GM23338 (cell line): ENCODE measurements around the gene DYNLT2B. TPM values are rescaled to one million over a fixed set of nuclear protein-coding genes. Genes with fewer than 3 reads are reported as not detected.

Experiments
- ATAC-seq: fragments of 200-7000 bp; cut with Tn5 transposase; 3 replicates; pipeline ENCODE4 v1.9.1; 2020
- DNase-seq: peaks from one replicate; pipeline ENCODE4 v3.0.0-alpha.2; 2015; ENCODE audit warnings: low spot score
- H2AFZ ChIP-seq: fragments of 200-600 bp; sonication (generic); 2 replicates; pipeline ENCODE4 v1.8.0; 2016; ENCODE audit warnings: antibody characterized with exemption, mild to moderate bottlenecking, moderate library complexity
- H3F3A ChIP-seq: fragments of 200-600 bp; sonication (generic); replicated peaks from 2 replicates; pipeline ENCODE4 v1.8.0; 2017; ENCODE audit warnings: antibody characterized with exemption, mixed run types, low read depth
- H3K27ac ChIP-seq: fragments of 200-600 bp; sonication (generic); 2 replicates; pipeline ENCODE4 v1.6.1; 2016; ENCODE audit warnings: low read depth
- H3K27me3 ChIP-seq: fragments of 200-600 bp; sonication (generic); 2 replicates; pipeline ENCODE4 v1.8.0; 2016; ENCODE audit warnings: mild to moderate bottlenecking, mixed run types, moderate library complexity; ENCODE audit not compliant: insufficient read depth
- H3K36me3 ChIP-seq: fragments of 200-600 bp; sonication (generic); 2 replicates; pipeline ENCODE4 v1.8.0; 2016; ENCODE audit warnings: mild to moderate bottlenecking; ENCODE audit not compliant: insufficient read depth
- H3K4me1 ChIP-seq: fragments of 200-600 bp; sonication (generic); 2 replicates; pipeline ENCODE4 v1.8.0; 2016; ENCODE audit warnings: mild to moderate bottlenecking, moderate library complexity; ENCODE audit not compliant: insufficient read depth
- H3K4me2 ChIP-seq: fragments of 200-600 bp; sonication (generic); 2 replicates; pipeline ENCODE4 v1.7.1; 2017; ENCODE audit warnings: mixed run types
- H3K4me3 ChIP-seq: fragments of 200-600 bp; sonication (generic); 2 replicates; pipeline ENCODE4 v1.6.1; 2016; ENCODE audit warnings: mixed run types
- H3K79me2 ChIP-seq: fragments of 200-600 bp; sonication (generic); replicated peaks from 2 replicates; pipeline ENCODE4 v1.8.0; 2017; ENCODE audit warnings: mild to moderate bottlenecking; ENCODE audit not compliant: insufficient read depth
- H3K9me2 ChIP-seq: fragments of 200-600 bp; sonication (generic); 2 replicates; pipeline ENCODE4 v1.8.0; 2017; ENCODE audit not compliant: insufficient read depth
- H4K20me1 ChIP-seq: fragments of 200-600 bp; sonication (generic); replicated peaks from 2 replicates; pipeline ENCODE4 v1.8.0; 2017; ENCODE audit warnings: mild to moderate bottlenecking; ENCODE audit not compliant: insufficient read depth
- H3K27ac Mint-ChIP-seq: 2 replicates; pipeline ENCODE4 v1.8.0; 2020; ENCODE audit warnings: inconsistent platforms, mild to moderate bottlenecking, moderate library complexity, mixed read lengths
- H3K27me3 Mint-ChIP-seq: 3 replicates; pipeline ENCODE4 v1.8.0; 2022; ENCODE audit warnings: low read depth, mild to moderate bottlenecking, moderate library complexity, mixed read lengths, inconsistent platforms; ENCODE audit not compliant: insufficient read depth, poor library complexity
- H3K36me3 Mint-ChIP-seq: 3 replicates; pipeline ENCODE4 v1.8.0; 2021; ENCODE audit warnings: low read depth, mild to moderate bottlenecking, inconsistent platforms, moderate library complexity, mixed read lengths
- H3K4me1 Mint-ChIP-seq: 3 replicates; pipeline ENCODE4 v1.8.0; 2020; ENCODE audit warnings: mild to moderate bottlenecking, inconsistent platforms, mixed read lengths
- H3K4me3 Mint-ChIP-seq: 3 replicates; pipeline ENCODE4 v1.8.0; 2021; ENCODE audit warnings: moderate library complexity, mild to moderate bottlenecking, inconsistent platforms, mixed read lengths
- H3K9me3 Mint-ChIP-seq: 3 replicates; pipeline ENCODE4 v1.8.0; 2020; ENCODE audit warnings: moderate library complexity, mild to moderate bottlenecking, inconsistent platforms, mixed read lengths
- CREB1 ChIP-seq: fragments of 250-450 bp; sonication (Bioruptor Pico); IDR thresholded peaks from 2 replicates; pipeline ENCODE4 v1.5.0; 2020; ENCODE audit warnings: low read depth, mild to moderate bottlenecking, moderate library complexity
- EZH2 ChIP-seq: fragments of 200-600 bp; sonication (generic); IDR thresholded peaks from one replicate; pipeline ENCODE4 v1.8.0; 2017; ENCODE audit warnings: antibody characterized with exemption, mild to moderate bottlenecking, low read depth; ENCODE audit not compliant: unreplicated experiment
- EZH2phosphoT487 ChIP-seq: fragments of 200-600 bp; sonication (generic); IDR thresholded peaks from one replicate; pipeline ENCODE4 v1.8.1; 2018; ENCODE audit warnings: antibody characterized with exemption; ENCODE audit not compliant: unreplicated experiment
- JUNB ChIP-seq: IDR thresholded peaks from one replicate; pipeline ENCODE4 v1.6.1; 2016; ENCODE audit warnings: antibody characterized with exemption; ENCODE audit not compliant: unreplicated experiment
- NANOG ChIP-seq: IDR thresholded peaks from 2 replicates; pipeline ENCODE4 v1.6.1; 2016; ENCODE audit warnings: antibody characterized with exemption, borderline replicate concordance
- POLR2AphosphoS5 ChIP-seq: IDR thresholded peaks from 2 replicates; pipeline ENCODE4 v1.6.1; 2016; ENCODE audit warnings: antibody characterized with exemption, low read depth
- STAT1 ChIP-seq: IDR thresholded peaks from one replicate; pipeline ENCODE4 v1.6.1; 2016; ENCODE audit warnings: antibody characterized with exemption; ENCODE audit not compliant: unreplicated experiment
- ZNF114 ChIP-seq: fragments of 250-450 bp; sonication (Bioruptor Pico); IDR thresholded peaks from 2 replicates; pipeline ENCODE4 v1.5.0; 2020; ENCODE audit warnings: mild to moderate bottlenecking, moderate library complexity
- ZNF331 ChIP-seq: fragments of 250-450 bp; sonication (Bioruptor Pico); IDR thresholded peaks from 2 replicates; pipeline ENCODE4 v1.5.0; 2020; ENCODE audit warnings: low read depth, mild to moderate bottlenecking, moderate library complexity
- polyA plus RNA-seq: library from polyadenylated mRNA; unstranded; fragments of >200 nt; fragmentation: Nextera tagmentation; extraction: Ambion mirVana; gene quantifications from 2 replicates; pipeline ENCODE4 v1.2.1, GENCODE V29; 2016
- total RNA-seq: library from RNA; depleted of rRNA; stranded (reverse); fragments of >200 nt; shearing (Covaris generic); gene quantifications from 2 replicates; pipeline ENCODE4 v1.2.3, GENCODE V29; 2014
- TF ChIP-seq, protein P1 (sequence below): fragments of 250-450 bp; sonication (Bioruptor Pico); IDR thresholded peaks from 2 replicates; pipeline ENCODE4 v1.5.0; 2020; ENCODE audit warnings: mild to moderate bottlenecking, moderate library complexity
- TF ChIP-seq, protein P2 (sequence below): IDR thresholded peaks from 2 replicates; pipeline ENCODE4 v1.6.1; 2016; ENCODE audit warnings: antibody characterized with exemption
- TF ChIP-seq, protein P3 (sequence below), 2 experiments: fragments of 200-600 bp in 1 of 2; sonication (generic) in 1 of 2; conservative IDR thresholded peaks; 2 replicates each; pipeline versions ENCODE4 v1.5.1 to v1.6.1; 2016 to 2017; ENCODE audit warnings: antibody characterized with exemption in 2 of 2, low read depth in 2 of 2, mild to moderate bottlenecking in 2 of 2, moderate library complexity in 1 of 2
- TF ChIP-seq, protein P4 (sequence below): IDR thresholded peaks from one replicate; pipeline ENCODE4 v1.6.1; 2018; ENCODE audit warnings: antibody characterized with exemption; ENCODE audit not compliant: unreplicated experiment

DYNLT2B gene
- total and polyA plus RNA-seq, 2 experiments from 2014 or later: 11.3 to 42.7 TPM

DNA sequence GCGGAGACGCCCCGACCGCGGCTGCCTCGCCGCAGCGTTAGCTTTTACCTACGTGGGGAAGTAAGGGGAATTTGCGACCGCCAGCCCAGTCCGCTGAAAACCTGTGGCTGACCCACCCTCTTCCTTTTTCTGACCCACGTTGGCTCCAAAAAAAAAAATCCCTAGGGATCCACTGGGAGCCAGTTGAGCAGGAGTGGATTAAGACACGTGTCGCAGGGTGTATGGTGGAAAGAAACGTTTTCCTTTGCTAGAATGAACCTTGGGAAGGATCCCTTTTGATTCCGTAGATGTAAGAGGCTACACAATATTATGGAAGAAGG is 29.9 kb downstream of the DYNLT2B start:
- Mint-ChIP-seq H3K9me3 (no peaks in the 10 kb centered on the region), H3K4me1 (peaks cover 24% of the 10 kb centered on the region), H3K4me3 (peak overlapping the region; percentile 100), H3K27ac (peak overlapping the region; percentile 96), H3K36me3 (no peaks in the 10 kb centered on the region), H3K27me3 (peaks cover 10% of the 10 kb centered on the region)
- Histone ChIP-seq H3K9me2 (no peaks in the 10 kb centered on the region), H2AFZ (peak overlapping the region; percentile 84), H3K27me3 (no peaks in the 10 kb centered on the region), H3K4me3 (peak overlapping the region; percentile 92), H3K36me3 (no peaks in the 10 kb centered on the region), H3K79me2 (peaks cover 39% of the 10 kb centered on the region), H3F3A (peaks cover 4% of the 10 kb centered on the region; the same call in 1 of the 2 replicates), H3K27ac (peak overlapping the region; percentile 89), H3K4me2 (peak overlapping the region; percentile 92), H3K4me1 (peaks cover 10% of the 10 kb centered on the region), H4K20me1 (no peaks in the 10 kb centered on the region)
- DNase-seq (no peak), ATAC-seq (no peak)
- no peak for TF ChIP-seq POLR2AphosphoS5
- TF ChIP-seq NANOG: no peak
- TF ChIP-seq EZH2: no peak
- TF ChIP-seq JUNB: no peak
- TF ChIP-seq ZNF114 (CRISPR knock-in tag): no peak
- no peak for TF ChIP-seq ZNF331
- no peak for TF ChIP-seq CREB1 (CRISPR knock-in tag)
- TF ChIP-seq, protein P1, sequence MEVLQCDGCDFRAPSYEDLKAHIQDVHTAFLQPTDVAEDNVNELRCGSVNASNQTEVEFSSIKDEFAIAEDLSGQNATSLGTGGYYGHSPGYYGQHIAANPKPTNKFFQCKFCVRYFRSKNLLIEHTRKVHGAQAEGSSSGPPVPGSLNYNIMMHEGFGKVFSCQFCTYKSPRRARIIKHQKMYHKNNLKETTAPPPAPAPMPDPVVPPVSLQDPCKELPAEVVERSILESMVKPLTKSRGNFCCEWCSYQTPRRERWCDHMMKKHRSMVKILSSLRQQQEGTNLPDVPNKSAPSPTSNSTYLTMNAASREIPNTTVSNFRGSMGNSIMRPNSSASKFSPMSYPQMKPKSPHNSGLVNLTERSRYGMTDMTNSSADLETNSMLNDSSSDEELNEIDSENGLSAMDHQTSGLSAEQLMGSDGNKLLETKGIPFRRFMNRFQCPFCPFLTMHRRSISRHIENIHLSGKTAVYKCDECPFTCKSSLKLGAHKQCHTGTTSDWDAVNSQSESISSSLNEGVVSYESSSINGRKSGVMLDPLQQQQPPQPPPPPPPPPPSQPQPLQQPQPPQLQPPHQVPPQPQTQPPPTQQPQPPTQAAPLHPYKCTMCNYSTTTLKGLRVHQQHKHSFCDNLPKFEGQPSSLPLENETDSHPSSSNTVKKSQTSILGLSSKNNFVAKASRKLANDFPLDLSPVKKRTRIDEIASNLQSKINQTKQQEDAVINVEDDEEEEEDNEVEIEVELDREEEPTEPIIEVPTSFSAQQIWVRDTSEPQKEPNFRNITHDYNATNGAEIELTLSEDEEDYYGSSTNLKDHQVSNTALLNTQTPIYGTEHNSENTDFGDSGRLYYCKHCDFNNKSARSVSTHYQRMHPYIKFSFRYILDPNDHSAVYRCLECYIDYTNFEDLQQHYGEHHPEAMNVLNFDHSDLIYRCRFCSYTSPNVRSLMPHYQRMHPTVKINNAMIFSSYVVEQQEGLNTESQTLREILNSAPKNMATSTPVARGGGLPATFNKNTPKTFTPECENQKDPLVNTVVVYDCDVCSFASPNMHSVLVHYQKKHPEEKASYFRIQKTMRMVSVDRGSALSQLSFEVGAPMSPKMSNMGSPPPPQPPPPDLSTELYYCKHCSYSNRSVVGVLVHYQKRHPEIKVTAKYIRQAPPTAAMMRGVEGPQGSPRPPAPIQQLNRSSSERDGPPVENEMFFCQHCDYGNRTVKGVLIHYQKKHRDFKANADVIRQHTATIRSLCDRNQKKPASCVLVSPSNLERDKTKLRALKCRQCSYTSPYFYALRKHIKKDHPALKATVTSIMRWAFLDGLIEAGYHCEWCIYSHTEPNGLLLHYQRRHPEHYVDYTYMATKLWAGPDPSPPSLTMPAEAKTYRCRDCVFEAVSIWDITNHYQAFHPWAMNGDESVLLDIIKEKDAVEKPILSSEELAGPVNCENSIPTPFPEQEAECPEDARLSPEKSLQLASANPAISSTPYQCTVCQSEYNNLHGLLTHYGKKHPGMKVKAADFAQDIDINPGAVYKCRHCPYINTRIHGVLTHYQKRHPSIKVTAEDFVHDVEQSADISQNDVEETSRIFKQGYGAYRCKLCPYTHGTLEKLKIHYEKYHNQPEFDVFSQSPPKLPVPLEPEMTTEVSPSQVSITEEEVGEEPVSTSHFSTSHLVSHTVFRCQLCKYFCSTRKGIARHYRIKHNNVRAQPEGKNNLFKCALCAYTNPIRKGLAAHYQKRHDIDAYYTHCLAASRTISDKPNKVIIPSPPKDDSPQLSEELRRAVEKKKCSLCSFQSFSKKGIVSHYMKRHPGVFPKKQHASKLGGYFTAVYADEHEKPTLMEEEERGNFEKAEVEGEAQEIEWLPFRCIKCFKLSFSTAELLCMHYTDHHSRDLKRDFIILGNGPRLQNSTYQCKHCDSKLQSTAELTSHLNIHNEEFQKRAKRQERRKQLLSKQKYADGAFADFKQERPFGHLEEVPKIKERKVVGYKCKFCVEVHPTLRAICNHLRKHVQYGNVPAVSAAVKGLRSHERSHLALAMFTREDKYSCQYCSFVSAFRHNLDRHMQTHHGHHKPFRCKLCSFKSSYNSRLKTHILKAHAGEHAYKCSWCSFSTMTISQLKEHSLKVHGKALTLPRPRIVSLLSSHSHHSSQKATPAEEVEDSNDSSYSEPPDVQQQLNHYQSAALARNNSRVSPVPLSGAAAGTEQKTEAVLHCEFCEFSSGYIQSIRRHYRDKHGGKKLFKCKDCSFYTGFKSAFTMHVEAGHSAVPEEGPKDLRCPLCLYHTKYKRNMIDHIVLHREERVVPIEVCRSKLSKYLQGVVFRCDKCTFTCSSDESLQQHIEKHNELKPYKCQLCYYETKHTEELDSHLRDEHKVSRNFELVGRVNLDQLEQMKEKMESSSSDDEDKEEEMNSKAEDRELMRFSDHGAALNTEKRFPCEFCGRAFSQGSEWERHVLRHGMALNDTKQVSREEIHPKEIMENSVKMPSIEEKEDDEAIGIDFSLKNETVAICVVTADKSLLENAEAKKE (CRISPR knock-in tag): no peak
- TF ChIP-seq, protein P2, sequence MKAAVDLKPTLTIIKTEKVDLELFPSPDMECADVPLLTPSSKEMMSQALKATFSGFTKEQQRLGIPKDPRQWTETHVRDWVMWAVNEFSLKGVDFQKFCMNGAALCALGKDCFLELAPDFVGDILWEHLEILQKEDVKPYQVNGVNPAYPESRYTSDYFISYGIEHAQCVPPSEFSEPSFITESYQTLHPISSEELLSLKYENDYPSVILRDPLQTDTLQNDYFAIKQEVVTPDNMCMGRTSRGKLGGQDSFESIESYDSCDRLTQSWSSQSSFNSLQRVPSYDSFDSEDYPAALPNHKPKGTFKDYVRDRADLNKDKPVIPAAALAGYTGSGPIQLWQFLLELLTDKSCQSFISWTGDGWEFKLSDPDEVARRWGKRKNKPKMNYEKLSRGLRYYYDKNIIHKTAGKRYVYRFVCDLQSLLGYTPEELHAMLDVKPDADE: no peak
- TF ChIP-seq STAT1: no peak
- TF ChIP-seq, protein P3, sequence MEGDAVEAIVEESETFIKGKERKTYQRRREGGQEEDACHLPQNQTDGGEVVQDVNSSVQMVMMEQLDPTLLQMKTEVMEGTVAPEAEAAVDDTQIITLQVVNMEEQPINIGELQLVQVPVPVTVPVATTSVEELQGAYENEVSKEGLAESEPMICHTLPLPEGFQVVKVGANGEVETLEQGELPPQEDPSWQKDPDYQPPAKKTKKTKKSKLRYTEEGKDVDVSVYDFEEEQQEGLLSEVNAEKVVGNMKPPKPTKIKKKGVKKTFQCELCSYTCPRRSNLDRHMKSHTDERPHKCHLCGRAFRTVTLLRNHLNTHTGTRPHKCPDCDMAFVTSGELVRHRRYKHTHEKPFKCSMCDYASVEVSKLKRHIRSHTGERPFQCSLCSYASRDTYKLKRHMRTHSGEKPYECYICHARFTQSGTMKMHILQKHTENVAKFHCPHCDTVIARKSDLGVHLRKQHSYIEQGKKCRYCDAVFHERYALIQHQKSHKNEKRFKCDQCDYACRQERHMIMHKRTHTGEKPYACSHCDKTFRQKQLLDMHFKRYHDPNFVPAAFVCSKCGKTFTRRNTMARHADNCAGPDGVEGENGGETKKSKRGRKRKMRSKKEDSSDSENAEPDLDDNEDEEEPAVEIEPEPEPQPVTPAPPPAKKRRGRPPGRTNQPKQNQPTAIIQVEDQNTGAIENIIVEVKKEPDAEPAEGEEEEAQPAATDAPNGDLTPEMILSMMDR (conservative IDR thresholded peaks at IDR 0.05; ENCODE audit: low read depth in 2 of 2): no peak
- TF ChIP-seq EZH2phosphoT487: no peak
- TF ChIP-seq, protein P4, sequence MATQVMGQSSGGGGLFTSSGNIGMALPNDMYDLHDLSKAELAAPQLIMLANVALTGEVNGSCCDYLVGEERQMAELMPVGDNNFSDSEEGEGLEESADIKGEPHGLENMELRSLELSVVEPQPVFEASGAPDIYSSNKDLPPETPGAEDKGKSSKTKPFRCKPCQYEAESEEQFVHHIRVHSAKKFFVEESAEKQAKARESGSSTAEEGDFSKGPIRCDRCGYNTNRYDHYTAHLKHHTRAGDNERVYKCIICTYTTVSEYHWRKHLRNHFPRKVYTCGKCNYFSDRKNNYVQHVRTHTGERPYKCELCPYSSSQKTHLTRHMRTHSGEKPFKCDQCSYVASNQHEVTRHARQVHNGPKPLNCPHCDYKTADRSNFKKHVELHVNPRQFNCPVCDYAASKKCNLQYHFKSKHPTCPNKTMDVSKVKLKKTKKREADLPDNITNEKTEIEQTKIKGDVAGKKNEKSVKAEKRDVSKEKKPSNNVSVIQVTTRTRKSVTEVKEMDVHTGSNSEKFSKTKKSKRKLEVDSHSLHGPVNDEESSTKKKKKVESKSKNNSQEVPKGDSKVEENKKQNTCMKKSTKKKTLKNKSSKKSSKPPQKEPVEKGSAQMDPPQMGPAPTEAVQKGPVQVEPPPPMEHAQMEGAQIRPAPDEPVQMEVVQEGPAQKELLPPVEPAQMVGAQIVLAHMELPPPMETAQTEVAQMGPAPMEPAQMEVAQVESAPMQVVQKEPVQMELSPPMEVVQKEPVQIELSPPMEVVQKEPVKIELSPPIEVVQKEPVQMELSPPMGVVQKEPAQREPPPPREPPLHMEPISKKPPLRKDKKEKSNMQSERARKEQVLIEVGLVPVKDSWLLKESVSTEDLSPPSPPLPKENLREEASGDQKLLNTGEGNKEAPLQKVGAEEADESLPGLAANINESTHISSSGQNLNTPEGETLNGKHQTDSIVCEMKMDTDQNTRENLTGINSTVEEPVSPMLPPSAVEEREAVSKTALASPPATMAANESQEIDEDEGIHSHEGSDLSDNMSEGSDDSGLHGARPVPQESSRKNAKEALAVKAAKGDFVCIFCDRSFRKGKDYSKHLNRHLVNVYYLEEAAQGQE: no peak
